Stimulated activated naive CD8-positive, alpha-beta T cell treated with anti-CD3 and anti-CD28 coated beads, Interleukin-15, amount 100 ng/mL, for 72 hours (primary cell): Measurements from ENCODE around the gene KCNE1.
"Not testable (repeated sequence)": the region's sequence is repeated elsewhere in the genome, so short reads cannot be mapped to it uniquely, and the experiment has no call there.

Source experiments
- ATAC-seq: fragments of 150-1000 bp; cut with Tn5 transposase; 2 replicates; pipeline ENCODE4 v1.10.0; 2021; ENCODE audit warnings: mild to moderate bottlenecking, moderate library complexity
- DNase-seq, 2 donors: peaks; one replicate each; pipeline ENCODE4 v3.0.0; 2021 to 2022
- H3K27ac Mint-ChIP-seq, 2 donors: one replicate each; pipeline ENCODE4 v1.8.0; 2022; ENCODE audit warnings: mild to moderate bottlenecking in 2 of 2, mixed read lengths in 2 of 2, moderate library complexity in 2 of 2
- H3K27me3 Mint-ChIP-seq: one replicate; pipeline ENCODE4 v1.8.0; 2022; ENCODE audit warnings: mixed read lengths
- H3K4me1 Mint-ChIP-seq: one replicate; pipeline ENCODE4 v1.8.0; 2022; ENCODE audit warnings: mild to moderate bottlenecking, mixed read lengths
- H3K4me3 Mint-ChIP-seq, 2 donors: one replicate each; pipeline ENCODE4 v1.8.0; 2022; ENCODE audit warnings: mild to moderate bottlenecking in 2 of 2, mixed read lengths in 2 of 2, moderate library complexity in 1 of 2
- H3K9me3 Mint-ChIP-seq, 2 donors: one replicate each; pipeline ENCODE4 v1.8.0; 2022; ENCODE audit warnings: mixed read lengths in 2 of 2

KCNE1 gene

GRCh38 chr21:34510148-34511142 is 1.6 kb downstream of the KCNE1 start:
- Mint-ChIP-seq H3K4me1 (no peaks in the 10 kb centered on the region), H3K9me3 (no peaks in the 10 kb centered on the region), H3K27ac (peak overlapping the region in 1 of 2 donors; percentile 96), H3K27me3 (peaks cover 24% of the 10 kb centered on the region), H3K4me3 (no peak overlapping the region)
- DNase-seq (peak; percentile 55 to 60), ATAC-seq (peak; percentile 90)

- peaks cover 24% of the 10 kb centered on the region for H3K27me3 Mint-ChIP-seq
- no peak overlapping the region for H3K4me3 Mint-ChIP-seq
- no peak overlapping the region for H3K27ac Mint-ChIP-seq
- DNase-seq (no peak), ATAC-seq (no peak)
- H3K4me1 Mint-ChIP-seq: no peaks in the 10 kb centered on the region
- H3K9me3 Mint-ChIP-seq: no peaks in the 10 kb centered on the region
Observed at GRCh38 chr21:34509151-34509550, 2.9 kb downstream of the KCNE1 start.

GRCh38 chr21:34504595-34504994 is 7.4 kb downstream of the KCNE1 start:
- H3K27ac Mint-ChIP-seq: no peak overlapping the region
- no peak overlapping the region for H3K4me3 Mint-ChIP-seq
- DNase-seq (no peak), ATAC-seq (no peak)
- peaks cover 31% of the 10 kb centered on the region for H3K27me3 Mint-ChIP-seq
- H3K4me1 Mint-ChIP-seq: no peaks in the 10 kb centered on the region
- H3K9me3 Mint-ChIP-seq: no peaks in the 10 kb centered on the region

GRCh38 chr21:34502480-34503106 is 9.4 kb downstream of the KCNE1 start:
- peaks cover 30% of the 10 kb centered on the region for H3K27me3 Mint-ChIP-seq
- H3K27ac Mint-ChIP-seq: no peak overlapping the region
- DNase-seq (no peak), ATAC-seq (no peak)
- no peaks in the 10 kb centered on the region for H3K4me1 Mint-ChIP-seq
- H3K4me3 Mint-ChIP-seq: no peak overlapping the region
- H3K9me3 Mint-ChIP-seq: peaks cover 9 to 19% of the 10 kb centered on the region in 2 donors

GRCh38 chr21:34501716-34502115 is 10.3 kb downstream of the KCNE1 start:
- H3K27me3 Mint-ChIP-seq: peaks cover 22% of the 10 kb centered on the region

GRCh38 chr21:34500191-34500590 is 11.8 kb downstream of the KCNE1 start:
- H3K9me3 Mint-ChIP-seq: peaks cover 23 to 41% of the 10 kb centered on the region in 2 donors
- no peaks in the 10 kb centered on the region for H3K4me1 Mint-ChIP-seq
- H3K4me3 Mint-ChIP-seq: no peak overlapping the region
- ATAC-seq (no peak), DNase-seq (no peak)
- peaks cover 15% of the 10 kb centered on the region for H3K27me3 Mint-ChIP-seq
- no peak overlapping the region for H3K27ac Mint-ChIP-seq

More at GRCh38 chr21:34501716-34502115, 10.3 kb downstream of the KCNE1 start:
- no peaks in the 10 kb centered on the region for H3K4me1 Mint-ChIP-seq
- DNase-seq (no peak), ATAC-seq (no peak)
- H3K4me3 Mint-ChIP-seq: no peak overlapping the region
- H3K9me3 Mint-ChIP-seq: peaks cover 15 to 27% of the 10 kb centered on the region in 2 donors
- no peak overlapping the region for H3K27ac Mint-ChIP-seq

GRCh38 chr21:34499116-34499515 is 12.9 kb downstream of the KCNE1 start:
- H3K27me3 Mint-ChIP-seq: peaks cover 15% of the 10 kb centered on the region
- H3K4me1 Mint-ChIP-seq: no peaks in the 10 kb centered on the region
- DNase-seq (no peak), ATAC-seq (no peak)
- peaks cover 23 to 41% of the 10 kb centered on the region in 2 donors for H3K9me3 Mint-ChIP-seq
- H3K4me3 Mint-ChIP-seq: no peak overlapping the region
- peak overlapping the region in 1 of 2 donors; percentile 23 for H3K27ac Mint-ChIP-seq

- DNase-seq (no peak), ATAC-seq (no peak)
- H3K9me3 Mint-ChIP-seq: peaks cover 23 to 41% of the 10 kb centered on the region in 2 donors
- no peaks in the 10 kb centered on the region for H3K4me1 Mint-ChIP-seq
- H3K27me3 Mint-ChIP-seq: peaks cover 15% of the 10 kb centered on the region
- H3K27ac Mint-ChIP-seq: no peak overlapping the region
- no peak overlapping the region for H3K4me3 Mint-ChIP-seq
Observed at GRCh38 chr21:34498623-34499022, 13.4 kb downstream of the KCNE1 start.

GRCh38 chr21:34483854-34484253 is 28.2 kb downstream of the KCNE1 start:
- H3K27me3 Mint-ChIP-seq, H3K4me3 Mint-ChIP-seq, H3K4me1 Mint-ChIP-seq, DNase-seq, H3K9me3 Mint-ChIP-seq, ATAC-seq, H3K27ac Mint-ChIP-seq: not testable (repeated sequence)

GRCh38 chr21:34483435-34483834 is 28.6 kb downstream of the KCNE1 start:
- ATAC-seq, DNase-seq, H3K4me3 Mint-ChIP-seq, H3K9me3 Mint-ChIP-seq, H3K4me1 Mint-ChIP-seq, H3K27ac Mint-ChIP-seq, H3K27me3 Mint-ChIP-seq: not testable (repeated sequence)

GRCh38 chr21:34467333-34467732 is 44.7 kb downstream of the KCNE1 start:
- H3K4me1 Mint-ChIP-seq, H3K27me3 Mint-ChIP-seq, ATAC-seq, H3K27ac Mint-ChIP-seq, H3K9me3 Mint-ChIP-seq, H3K4me3 Mint-ChIP-seq, DNase-seq: not testable (repeated sequence)

- not testable (repeated sequence) for H3K9me3 Mint-ChIP-seq, H3K4me1 Mint-ChIP-seq, H3K27ac Mint-ChIP-seq, H3K4me3 Mint-ChIP-seq, H3K27me3 Mint-ChIP-seq, DNase-seq
- ATAC-seq: peak; percentile 26
Observed at GRCh38 chr21:34459426-34459825, 52.6 kb downstream of the KCNE1 start.

- not testable (repeated sequence) for DNase-seq, H3K27ac Mint-ChIP-seq, H3K4me1 Mint-ChIP-seq, H3K27me3 Mint-ChIP-seq, H3K4me3 Mint-ChIP-seq, ATAC-seq, H3K9me3 Mint-ChIP-seq
Observed at GRCh38 chr21:34458266-34458665, 53.7 kb downstream of the KCNE1 start.

GRCh38 chr21:34456180-34456579 is 55.8 kb downstream of the KCNE1 start:
- H3K4me3 Mint-ChIP-seq, H3K27me3 Mint-ChIP-seq, H3K27ac Mint-ChIP-seq, DNase-seq, ATAC-seq, H3K9me3 Mint-ChIP-seq, H3K4me1 Mint-ChIP-seq: not testable (repeated sequence)

- H3K27ac Mint-ChIP-seq, ATAC-seq, H3K27me3 Mint-ChIP-seq, H3K9me3 Mint-ChIP-seq, H3K4me1 Mint-ChIP-seq, H3K4me3 Mint-ChIP-seq, DNase-seq: not testable (repeated sequence)
Observed at GRCh38 chr21:34455628-34456027, 56.4 kb downstream of the KCNE1 start.

GRCh38 chr21:34447018-34447417 is 65.0 kb downstream of the KCNE1 start:
- not testable (repeated sequence) for ATAC-seq, H3K9me3 Mint-ChIP-seq, H3K27ac Mint-ChIP-seq, H3K4me3 Mint-ChIP-seq, H3K27me3 Mint-ChIP-seq, H3K4me1 Mint-ChIP-seq, DNase-seq
